SK-N-DZ (cell line): ENCODE data around the gene H6PD.

ENCODE experiments used
- DNase-seq: peaks from one replicate; pipeline ENCODE4 v3.0.0-alpha.2; 2015; ENCODE audit warnings: low spot score

Gene H6PD

GRCh38 chr1:9256332-9256731 lies 21.8 kb downstream of the H6PD start:
- DNase-seq = no peak

DNA sequence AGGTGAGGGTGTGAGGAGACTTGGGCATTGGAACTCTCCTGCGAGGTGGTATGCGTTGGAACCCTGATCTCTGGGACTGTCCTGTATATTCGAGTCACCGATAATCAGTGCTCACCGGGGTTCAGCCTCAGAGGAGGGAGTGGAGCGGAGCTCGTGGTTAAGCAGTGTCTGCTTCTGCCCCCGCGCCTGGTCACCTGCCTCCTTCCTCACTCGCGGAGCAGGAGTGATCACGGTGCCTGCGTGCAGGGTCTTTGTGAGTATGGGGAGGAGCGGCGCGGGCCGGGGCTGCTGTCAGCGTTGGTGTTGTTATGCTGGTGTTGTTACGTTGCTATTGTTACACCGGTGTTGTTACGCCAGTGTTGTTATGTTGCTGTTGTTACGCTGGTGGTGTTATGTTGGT lies 23.3 kb downstream of the H6PD start:
- no peak for DNase-seq

DNA sequence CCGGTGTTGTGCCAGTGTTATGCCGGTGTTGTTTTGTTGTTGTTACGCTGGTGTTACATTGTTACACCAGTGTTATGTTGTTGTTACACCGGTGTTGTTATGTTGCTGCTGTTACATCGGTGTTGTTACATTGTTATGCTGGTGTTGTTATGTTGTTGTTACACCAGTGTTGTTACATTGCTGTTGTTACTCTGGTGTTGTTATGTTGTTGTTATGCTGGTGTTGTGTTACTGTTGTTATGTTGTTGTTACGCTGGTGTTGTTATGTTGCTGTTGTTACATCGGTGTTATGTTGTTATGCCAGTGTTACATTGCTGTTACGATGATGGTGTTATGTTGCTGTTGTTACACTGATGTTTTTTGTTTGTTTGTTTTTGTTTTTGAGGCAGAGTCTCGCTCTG lies 24.1 kb downstream of the H6PD start:
- DNase-seq = no peak

DNA sequence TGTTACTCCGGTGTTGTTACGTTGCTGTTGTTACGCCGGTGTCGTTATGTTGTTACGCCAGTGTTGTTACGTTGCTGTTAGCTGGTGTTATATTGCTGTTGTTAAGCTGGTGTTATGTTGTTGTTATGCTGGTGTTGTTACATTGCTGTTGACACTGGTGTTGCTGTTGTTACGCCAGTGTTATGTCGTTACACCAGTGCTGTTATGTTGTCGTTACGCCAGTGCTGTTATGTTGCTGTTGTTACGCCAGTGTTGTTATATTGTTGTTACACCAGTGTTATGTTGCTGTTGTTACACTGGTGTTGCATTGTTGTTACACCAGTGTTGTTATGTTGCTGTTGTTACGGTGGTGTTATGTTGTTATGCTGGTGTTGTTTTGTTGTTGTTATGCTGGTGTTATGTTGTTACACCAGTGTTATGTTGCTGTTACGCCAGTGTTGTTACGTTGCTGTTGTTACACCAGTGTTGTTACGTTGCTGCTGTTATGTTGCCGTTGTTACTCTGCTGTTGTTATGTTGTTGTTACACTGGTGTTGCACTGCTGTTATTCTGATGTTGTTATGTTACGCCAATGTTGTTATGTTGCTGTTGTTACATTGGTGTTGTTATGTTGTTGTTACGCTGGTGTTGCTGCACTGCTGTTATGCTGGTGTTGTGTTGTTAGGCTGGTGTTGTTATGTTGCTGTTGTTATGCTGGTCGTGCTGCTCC lies 25.6 kb downstream of the H6PD start:
- DNase-seq = no peak

DNA sequence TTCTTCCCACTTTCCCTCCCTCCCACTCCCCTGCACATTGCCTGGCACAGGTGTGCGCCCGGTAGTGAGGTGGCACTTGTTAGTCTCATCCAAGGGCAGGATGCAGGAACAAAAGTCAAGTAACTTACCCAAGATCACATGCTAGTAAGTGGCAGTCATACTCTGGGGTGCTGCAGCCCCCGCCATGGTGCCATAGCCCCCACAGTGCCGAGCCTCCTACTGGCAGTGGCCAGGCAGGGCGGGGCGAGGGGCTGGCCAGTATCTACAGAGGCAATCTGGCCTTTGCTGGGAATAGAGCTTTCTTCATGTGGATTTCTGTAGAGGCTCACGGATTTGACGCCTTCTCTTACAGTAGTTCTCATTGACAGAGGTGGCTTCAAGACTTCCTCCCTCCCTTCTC lies 26.9 kb downstream of the H6PD start:
- no peak for DNase-seq

GRCh38 chr1:9262096-9262986 lies 27.8 kb downstream of the H6PD start:
- DNase-seq = no peak

GRCh38 chr1:9263276-9263855 lies 28.8 kb downstream of the H6PD start:
- DNase-seq = no peak

DNA sequence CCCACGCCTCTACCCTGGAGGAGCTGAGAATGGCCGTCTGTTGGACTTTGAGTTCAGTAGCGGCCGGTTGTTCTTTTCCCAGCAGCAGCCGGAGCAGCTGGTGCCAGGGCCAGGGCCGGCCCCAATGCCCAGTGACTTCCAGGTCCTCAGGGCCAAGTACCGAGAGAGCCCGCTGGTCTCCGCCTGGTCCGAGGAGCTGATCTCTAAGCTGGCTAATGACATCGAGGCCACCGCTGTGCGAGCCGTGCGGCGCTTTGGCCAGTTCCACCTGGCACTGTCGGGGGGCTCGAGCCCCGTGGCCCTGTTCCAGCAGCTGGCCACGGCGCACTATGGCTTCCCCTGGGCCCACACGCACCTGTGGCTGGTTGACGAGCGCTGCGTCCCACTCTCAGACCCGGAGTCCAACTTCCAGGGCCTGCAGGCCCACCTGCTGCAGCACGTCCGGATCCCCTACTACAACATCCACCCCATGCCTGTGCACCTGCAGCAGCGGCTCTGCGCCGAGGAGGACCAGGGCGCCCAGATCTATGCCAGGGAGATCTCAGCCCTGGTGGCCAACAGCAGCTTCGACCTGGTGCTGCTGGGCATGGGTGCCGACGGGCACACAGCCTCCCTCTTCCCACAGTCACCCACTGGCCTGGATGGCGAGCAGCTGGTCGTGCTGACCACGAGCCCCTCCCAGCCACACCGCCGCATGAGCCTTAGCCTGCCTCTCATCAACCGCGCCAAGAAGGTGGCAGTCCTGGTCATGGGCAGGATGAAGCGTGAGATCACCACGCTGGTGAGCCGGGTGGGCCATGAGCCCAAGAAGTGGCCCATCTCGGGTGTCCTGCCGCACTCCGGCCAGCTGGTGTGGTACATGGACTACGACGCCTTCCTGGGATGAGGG lies 29.7 kb downstream of the H6PD start:
- DNase-seq = no peak

- no peak for DNase-seq
Observed at GRCh38 chr1:9265037-9265436, 30.5 kb downstream of the H6PD start.

GRCh38 chr1:9265968-9266367 lies 31.4 kb downstream of the H6PD start:
- no peak for DNase-seq

DNA sequence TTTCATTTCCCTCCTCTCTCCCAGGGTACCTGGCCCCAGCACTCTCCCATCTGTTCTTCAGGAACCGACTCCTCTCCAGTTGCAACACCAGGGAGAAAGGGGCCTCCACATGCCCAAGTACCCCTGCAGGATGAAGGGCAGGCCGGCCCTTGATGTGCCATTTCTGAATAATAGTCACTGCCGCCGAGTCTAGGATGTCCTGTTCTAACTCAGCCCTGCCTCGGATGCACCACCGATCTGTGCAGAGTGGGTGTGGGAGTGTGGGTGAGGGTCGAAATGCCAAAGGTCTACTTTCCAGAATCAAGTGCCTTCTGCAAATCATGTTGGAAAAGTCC lies 32.7 kb downstream of the H6PD start:
- DNase-seq = no peak

DNA sequence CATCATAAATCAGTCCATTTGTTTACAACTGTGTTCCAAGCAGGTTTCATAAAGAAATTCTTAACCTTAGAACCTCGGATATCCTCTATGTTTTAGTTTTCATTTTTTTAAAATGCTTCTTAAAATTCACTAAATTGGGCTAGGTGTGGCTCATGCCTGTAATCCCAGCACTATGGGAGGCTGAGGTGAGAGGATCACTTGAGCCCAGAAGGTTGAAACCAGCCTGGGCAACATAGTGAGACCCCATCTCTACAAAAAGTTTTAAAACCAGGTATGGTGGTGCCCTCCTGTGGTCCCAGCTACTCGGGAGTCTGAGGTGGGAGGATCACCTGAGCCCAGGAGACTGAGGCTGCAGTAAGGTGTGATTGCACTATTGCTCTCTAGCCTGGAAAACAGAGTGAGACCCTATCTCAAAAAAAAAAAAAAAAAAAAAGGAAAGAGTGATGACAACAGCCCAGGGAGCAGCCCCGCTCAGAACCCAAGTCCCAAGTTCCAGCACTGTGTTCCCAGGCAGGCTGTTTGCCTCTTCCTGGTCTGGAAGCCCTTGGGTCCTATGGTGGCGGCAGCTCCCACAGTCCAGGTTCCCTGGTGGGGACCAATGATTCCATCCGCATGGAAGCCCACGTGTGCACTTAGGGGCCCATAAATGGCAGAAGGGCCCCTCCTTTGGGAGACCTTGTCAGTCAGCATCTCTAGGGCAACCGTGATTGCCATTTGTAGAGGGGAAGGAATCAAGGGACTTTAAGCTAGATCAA lies 33.4 kb downstream of the H6PD start:
- DNase-seq = no peak

DNA sequence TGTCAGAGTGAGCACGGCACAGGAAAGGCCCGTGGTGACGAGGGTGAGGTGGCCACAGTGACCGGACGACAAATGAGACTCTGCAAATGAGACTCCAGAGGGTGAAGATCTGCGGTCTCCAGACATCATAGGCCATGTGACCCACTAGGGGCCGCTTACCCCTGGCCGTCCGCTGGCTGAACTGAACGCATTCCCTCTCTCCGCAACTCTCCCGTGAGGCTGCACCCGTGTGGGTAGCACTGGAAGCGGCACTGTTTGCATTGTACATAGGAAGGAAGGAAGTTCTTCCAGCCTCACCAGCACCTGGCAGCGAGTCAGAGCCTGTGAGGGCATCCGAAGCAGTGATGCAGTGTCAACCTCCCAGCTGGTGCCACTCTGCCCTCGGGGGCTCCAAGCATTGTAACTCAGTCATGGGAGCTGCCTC lies 34.5 kb downstream of the H6PD start:
- DNase-seq = peak; percentile 39

- no peak for DNase-seq
Observed at GRCh38 chr1:9269721-9270120, 35.1 kb downstream of the H6PD start.

DNA sequence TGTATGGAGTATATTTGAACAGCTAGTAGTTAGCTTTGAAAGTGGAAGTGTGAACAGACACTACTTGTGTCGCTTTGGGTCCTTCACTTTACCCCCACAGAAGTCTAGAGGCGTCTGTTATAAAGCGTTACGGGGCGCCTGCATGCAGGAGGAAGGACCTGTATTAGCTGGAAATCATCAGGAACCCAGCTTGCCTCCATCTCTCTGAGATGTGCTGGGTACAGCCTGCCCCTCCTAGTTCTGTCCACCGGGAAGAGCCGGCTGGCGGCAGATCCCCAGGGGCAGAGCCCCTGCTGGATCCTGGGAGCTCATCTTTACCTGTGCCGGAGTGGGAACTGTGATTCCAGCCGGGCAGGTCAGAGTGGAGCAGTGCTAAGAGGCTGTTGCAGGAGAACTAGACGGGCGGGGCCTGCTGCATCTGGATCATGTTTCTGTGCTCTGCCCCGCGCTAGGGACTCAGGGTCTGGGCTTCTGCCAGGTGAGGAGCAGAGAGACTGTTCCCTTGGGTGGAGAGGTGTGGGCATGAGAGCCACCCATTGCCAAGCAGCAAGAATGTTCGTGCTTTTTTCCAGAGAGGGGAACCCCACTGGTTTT lies 35.8 kb downstream of the H6PD start:
- DNase-seq = no peak

GRCh38 chr1:9271283-9271682 lies 36.7 kb downstream of the H6PD start:
- no peak for DNase-seq

- no peak for DNase-seq
Observed at GRCh38 chr1:9271861-9272595, 37.5 kb downstream of the H6PD start.

DNA sequence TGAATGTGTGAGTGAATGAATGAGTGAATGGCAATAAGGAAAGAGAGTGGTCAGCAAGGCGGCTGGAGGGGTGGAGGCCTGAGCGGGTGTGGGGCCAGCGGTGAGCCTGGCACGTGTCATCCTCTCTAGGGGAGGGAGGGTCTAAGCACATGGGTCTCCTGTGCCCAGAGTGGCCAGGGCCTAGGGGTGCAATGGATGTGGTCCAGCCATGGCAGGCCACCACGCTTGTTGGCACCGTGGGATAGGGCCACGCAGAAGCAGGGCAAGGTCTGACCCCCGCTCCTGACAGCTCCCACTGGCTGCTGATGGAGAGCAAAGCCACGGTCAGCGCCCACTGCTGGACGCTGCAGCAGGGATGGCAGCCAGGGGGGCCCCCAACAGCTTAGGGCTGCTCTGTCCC lies 38.6 kb downstream of the H6PD start:
- DNase-seq = no peak

DNA sequence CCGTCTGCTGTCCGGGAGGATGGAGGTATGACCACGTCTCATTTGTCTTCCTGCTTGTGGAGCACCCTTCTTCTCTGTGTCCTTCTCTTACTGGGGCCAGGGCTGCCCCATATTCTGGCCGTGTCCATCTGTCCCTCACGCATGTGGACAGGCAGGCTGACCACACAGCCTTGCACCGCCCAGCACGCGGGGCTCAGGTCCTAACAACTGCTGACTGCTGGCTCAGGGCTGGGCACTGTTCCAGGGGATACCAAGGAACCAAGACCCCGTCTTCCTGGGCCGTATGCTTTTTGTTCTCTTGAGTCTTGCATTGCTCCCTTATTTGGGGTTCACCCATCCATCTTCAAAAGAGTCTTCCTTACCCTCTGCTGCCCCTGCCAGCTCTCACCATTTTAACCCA lies 40.6 kb downstream of the H6PD start:
- DNase-seq = no peak

DNA sequence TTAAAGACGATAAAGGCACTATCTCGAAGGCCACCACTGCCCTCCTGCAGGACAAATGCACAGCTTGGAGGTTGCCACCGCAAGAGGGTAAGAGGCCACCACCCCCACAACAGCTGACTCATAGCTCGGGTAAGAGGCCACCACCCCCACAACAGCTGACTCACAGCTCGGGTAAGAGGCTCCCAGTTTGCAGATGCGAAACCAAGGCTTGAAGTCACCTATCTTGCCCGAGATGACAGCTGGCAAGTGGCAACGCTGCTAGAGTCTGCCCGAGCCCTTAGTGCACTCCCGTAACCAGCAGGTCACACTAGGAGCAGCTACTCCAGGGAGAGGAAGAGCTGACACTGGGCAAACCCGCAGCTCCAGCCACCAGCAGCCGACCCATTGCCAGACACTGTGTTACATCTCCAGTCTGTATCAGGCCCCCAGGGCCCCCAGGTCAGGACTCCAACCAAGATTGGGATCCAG lies 41.0 kb downstream of the H6PD start:
- no peak for DNase-seq
